ENCODE measurements around the gene GNG10. TPM values are rescaled to one million over a fixed set of nuclear protein-coding genes. Genes with fewer than 3 reads are reported as not detected.
"Not testable (repeated sequence)": the region's sequence is repeated elsewhere in the genome, so short reads cannot be mapped to it uniquely, and the experiment has no call there.

Gene GNG10
- total RNA-seq (41.2 TPM), polyA plus RNA-seq (ENCODE audit: insufficient read depth, low read depth, low replicate concordance) (44.8 TPM)
- long read RNA-seq, donor 1, transcript GNG10-201 (3 exons, 1,491 nt): major isoform, 21 of 21 reads
- long read RNA-seq, donor 1, partial matches to known transcripts: 0 of 21 reads
- long read RNA-seq, donor 1, other reads (novel, unspliced or antisense): 0 of 21 reads
- long read RNA-seq, donor 2, transcript GNG10-201 (3 exons, 1,491 nt): major isoform, 22 of 28 reads
- long read RNA-seq, donor 2, partial matches to known transcripts: 6 of 28 reads
- long read RNA-seq, donor 2, other reads (novel, unspliced or antisense): 0 of 28 reads
- long read RNA-seq, donor 3, transcript GNG10-201 (3 exons, 1,491 nt): major isoform, 41 of 41 reads
- long read RNA-seq, donor 3, partial matches to known transcripts: 0 of 41 reads
- long read RNA-seq, donor 3, other reads (novel, unspliced or antisense): 0 of 41 reads
- long read RNA-seq, donor 4, transcript GNG10-201 (3 exons, 1,491 nt): major isoform, 11 of 11 reads
- long read RNA-seq, donor 4, partial matches to known transcripts: 0 of 11 reads
- long read RNA-seq, donor 4, other reads (novel, unspliced or antisense): 0 of 11 reads
- long read RNA-seq, donor 5, partial matches to known transcripts: 0 of 2 reads
- long read RNA-seq, donor 5, other reads (novel, unspliced or antisense): 0 of 2 reads
- long read RNA-seq, donor 6, transcript GNG10-201 (3 exons, 1,491 nt): major isoform, 68 of 68 reads
- long read RNA-seq, donor 6, partial matches to known transcripts: 0 of 68 reads
- long read RNA-seq, donor 6, other reads (novel, unspliced or antisense): 0 of 68 reads
- long read RNA-seq, donor 7, transcript GNG10-201 (3 exons, 1,491 nt): major isoform, 20 of 20 reads
- long read RNA-seq, donor 7, partial matches to known transcripts: 0 of 20 reads
- long read RNA-seq, donor 7, other reads (novel, unspliced or antisense): 0 of 20 reads
- long read RNA-seq, donor 8, transcript GNG10-201 (3 exons, 1,491 nt): major isoform, 34 of 34 reads
- long read RNA-seq, donor 8, partial matches to known transcripts: 0 of 34 reads
- long read RNA-seq, donor 8, other reads (novel, unspliced or antisense): 0 of 34 reads
- long read RNA-seq, donor 9, transcript GNG10-201 (3 exons, 1,491 nt): major isoform, 22 of 22 reads
- long read RNA-seq, donor 9, partial matches to known transcripts: 0 of 22 reads
- long read RNA-seq, donor 9, other reads (novel, unspliced or antisense): 0 of 22 reads
- long read RNA-seq, donor 10, transcript GNG10-201 (3 exons, 1,491 nt): major isoform, 16 of 16 reads
- long read RNA-seq, donor 10, partial matches to known transcripts: 0 of 16 reads
- long read RNA-seq, donor 10, other reads (novel, unspliced or antisense): 0 of 16 reads

GRCh38 chr9:111661150-111661801 is at the start of gene GNG10:
Gene GNG10 (plus strand): TSS chr9:111661605. CDS start chr9:111661635, 30 bp downstream.
- TF ChIP-seq CTCF (IDR thresholded peaks at IDR 0.05; ENCODE audit: borderline replicate concordance, extremely low read depth, insufficient read depth): no peak
- Histone ChIP-seq H3K9me3 (ENCODE audit: control insufficient read depth in 2 of 3, insufficient read depth in 1 of 3, low read length in 3 of 3) (no peaks in the 10 kb centered on the region), H3K27ac (ENCODE audit: low read depth in 2 of 2, low read length in 2 of 2) (peak within 1 kb of the TSS in 1 of 2 donors; percentile 62), H3K4me1 (ENCODE audit: control insufficient read depth in 2 of 3, insufficient read depth in 2 of 3, low read depth in 1 of 3, low read length in 3 of 3) (peaks cover 0 to 11% (median 0%) of the 10 kb centered on the region in 3 donors), H3K36me3 (ENCODE audit: control insufficient read depth in 2 of 3, insufficient read depth in 3 of 3, low read length in 3 of 3) (no peaks in the 10 kb centered on the region), H3K4me3 (ENCODE audit: low read length in 3 of 3) (peak within 1 kb of the TSS; percentile 70 to 79 (median 73)), H3K9ac (ENCODE audit: low read length in 3 of 3) (peak within 1 kb of the TSS; percentile 51 to 53 (median 52)), H3K27me3 (ENCODE audit: control insufficient read depth, insufficient read depth, low read length) (no peaks in the 10 kb centered on the region)
- no peak for FAIRE-seq
- intact Hi-C loops (cut with DNase I): no loop called here
- peak; percentile 63 to 89 (median 85) for DNase-seq

- Histone ChIP-seq H3K4me1 (ENCODE audit: control insufficient read depth in 2 of 3, insufficient read depth in 2 of 3, low read depth in 1 of 3, low read length in 3 of 3) (peaks cover 0 to 15% (median 12%) of the 10 kb centered on the region in 3 donors), H3K9ac (ENCODE audit: low read length in 3 of 3) (no peak overlapping the region), H3K9me3 (ENCODE audit: control insufficient read depth in 2 of 3, insufficient read depth in 1 of 3, low read length in 3 of 3) (no peaks in the 10 kb centered on the region), H3K27ac (ENCODE audit: low read depth in 2 of 2, low read length in 2 of 2) (no peak overlapping the region), H3K4me3 (ENCODE audit: low read length in 3 of 3) (no peak overlapping the region), H3K27me3 (ENCODE audit: control insufficient read depth, insufficient read depth, low read length) (no peaks in the 10 kb centered on the region), H3K36me3 (ENCODE audit: control insufficient read depth in 2 of 3, insufficient read depth in 3 of 3, low read length in 3 of 3) (no peaks in the 10 kb centered on the region)
- no peak for DNase-seq
- TF ChIP-seq CTCF (IDR thresholded peaks at IDR 0.05; ENCODE audit: borderline replicate concordance, extremely low read depth, insufficient read depth): no peak
- intact Hi-C loops (cut with DNase I): no loop called here
- peak; percentile 42 for FAIRE-seq
Observed at GRCh38 chr9:111613436-111614040, 47.9 kb upstream of the GNG10 start.

GRCh38 chr9:111615928-111616327 is 45.5 kb upstream of the GNG10 start:
- no peak overlapping the region for H3K9ac ChIP-seq (ENCODE audit: low read length in 3 of 3)
- DNase-seq (no peak), FAIRE-seq (no peak)
- no peak overlapping the region for H3K4me3 ChIP-seq (ENCODE audit: low read length in 3 of 3)
- intact Hi-C loops (cut with DNase I): no loop called here
- H3K9me3 ChIP-seq (ENCODE audit: control insufficient read depth in 2 of 3, insufficient read depth in 1 of 3, low read length in 3 of 3): no peaks in the 10 kb centered on the region
- H3K4me1 ChIP-seq (ENCODE audit: control insufficient read depth in 2 of 3, insufficient read depth in 2 of 3, low read depth in 1 of 3, low read length in 3 of 3): peaks cover 0 to 8% (median 5%) of the 10 kb centered on the region in 3 donors
- no peaks in the 10 kb centered on the region for H3K27me3 ChIP-seq (ENCODE audit: control insufficient read depth, insufficient read depth, low read length)
- TF ChIP-seq CTCF (IDR thresholded peaks at IDR 0.05; ENCODE audit: borderline replicate concordance, extremely low read depth, insufficient read depth): no peak
- no peak overlapping the region for H3K27ac ChIP-seq (ENCODE audit: low read depth in 2 of 2, low read length in 2 of 2)
- H3K36me3 ChIP-seq (ENCODE audit: control insufficient read depth in 2 of 3, insufficient read depth in 3 of 3, low read length in 3 of 3): no peaks in the 10 kb centered on the region

DNA sequence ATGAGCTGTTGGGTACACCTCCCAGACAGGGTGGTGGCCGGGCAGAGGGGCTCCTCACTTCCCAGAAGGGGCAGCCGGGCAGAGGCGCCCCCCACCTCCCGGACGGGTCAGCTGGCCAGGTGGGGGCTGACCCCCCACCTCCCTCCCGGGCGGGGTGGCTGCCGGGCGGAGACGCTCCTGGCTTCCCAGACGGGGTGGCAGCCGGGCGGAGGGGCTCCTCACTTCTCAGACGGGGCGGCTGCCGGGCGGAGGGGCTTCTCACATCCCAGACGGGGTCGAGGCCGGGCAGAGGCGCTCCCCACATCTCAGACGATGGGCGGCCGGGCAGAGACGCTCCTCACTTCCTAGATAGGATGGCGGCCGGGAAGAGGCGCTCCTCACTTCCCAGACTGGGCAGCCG is 44.1 kb upstream of the GNG10 start:
- H3K27ac ChIP-seq (ENCODE audit: low read depth in 2 of 2, low read length in 2 of 2); H3K27me3 ChIP-seq (ENCODE audit: control insufficient read depth, insufficient read depth, low read length); H3K9me3 ChIP-seq (ENCODE audit: control insufficient read depth in 2 of 3, insufficient read depth in 1 of 3, low read length in 3 of 3); DNase-seq; H3K9ac ChIP-seq (ENCODE audit: low read length in 3 of 3); H3K36me3 ChIP-seq (ENCODE audit: control insufficient read depth in 2 of 3, insufficient read depth in 3 of 3, low read length in 3 of 3); FAIRE-seq; intact Hi-C loops (cut with DNase I); H3K4me3 ChIP-seq (ENCODE audit: low read length in 3 of 3): not testable (repeated sequence)
- peaks cover 0 to 13% (median 5%) of the 10 kb centered on the region in 3 donors for H3K4me1 ChIP-seq (ENCODE audit: control insufficient read depth in 2 of 3, insufficient read depth in 2 of 3, low read depth in 1 of 3, low read length in 3 of 3)
